Hepatocyte (in vitro differentiated cells): Measurements from ENCODE around the gene UVRAG. TPM values are rescaled to one million over a fixed set of nuclear protein-coding genes. Genes with fewer than 3 reads are reported as not detected.

Experiments used
- DNase-seq: peaks from one replicate; pipeline ENCODE4 v3.0.0-alpha.2; 2016; ENCODE audit warnings: low spot score
- H2AFZ ChIP-seq: fragments of 200-600 bp; sonication (generic); 2 replicates; pipeline ENCODE4 v1.6.0; 2016; ENCODE audit warnings: antibody characterized with exemption, mild to moderate bottlenecking
- H3K27ac ChIP-seq: fragments of 200-600 bp; sonication (generic); 2 replicates; pipeline ENCODE4 v1.5.1; 2016; ENCODE audit warnings: mild to moderate bottlenecking
- H3K27me3 ChIP-seq: fragments of 200-600 bp; sonication (generic); 2 replicates; pipeline ENCODE4 v1.6.1; 2016
- H3K36me3 ChIP-seq: fragments of 200-600 bp; sonication (generic); replicated peaks from 2 replicates; pipeline ENCODE4 v1.5.1; 2016; ENCODE audit warnings: low read depth; ENCODE audit not compliant: insufficient read depth
- H3K4me1 ChIP-seq: fragments of 200-600 bp; sonication (generic); 2 replicates; pipeline ENCODE4 v1.5.1; 2016; ENCODE audit warnings: mild to moderate bottlenecking, moderate library complexity; ENCODE audit not compliant: insufficient read depth
- H3K4me2 ChIP-seq: fragments of 200-600 bp; sonication (generic); 2 replicates; pipeline ENCODE4 v1.6.0; 2016
- H3K4me3 ChIP-seq: fragments of 200-600 bp; sonication (generic); 2 replicates; pipeline ENCODE4 v1.5.1; 2016; ENCODE audit warnings: mild to moderate bottlenecking
- H3K79me2 ChIP-seq: fragments of 200-600 bp; sonication (generic); 2 replicates; pipeline ENCODE4 v1.6.0; 2017; ENCODE audit warnings: mild to moderate bottlenecking
- H3K9me2 ChIP-seq: fragments of 200-600 bp; sonication (generic); replicated peaks from 2 replicates; pipeline ENCODE4 v1.6.0; 2017; ENCODE audit warnings: mild to moderate bottlenecking; ENCODE audit not compliant: insufficient read depth
- H3K9me3 ChIP-seq: fragments of 200-600 bp; sonication (generic); 2 replicates; pipeline ENCODE4 v1.5.1; 2016; ENCODE audit warnings: low read depth, mild to moderate bottlenecking
- H4K20me1 ChIP-seq: fragments of 200-600 bp; sonication (generic); 2 replicates; pipeline ENCODE4 v1.6.0; 2016; ENCODE audit warnings: mild to moderate bottlenecking; ENCODE audit not compliant: insufficient read depth, poor library complexity, severe bottlenecking
- CTCF ChIP-seq: fragments of 200-600 bp; sonication (generic); IDR thresholded peaks from 2 replicates; pipeline ENCODE4 v1.5.1; 2016; ENCODE audit warnings: antibody characterized with exemption, mild to moderate bottlenecking; ENCODE audit not compliant: poor library complexity
- EZH2 ChIP-seq: fragments of 200-600 bp; sonication (generic); IDR thresholded peaks from 2 replicates; pipeline ENCODE4 v1.6.1; 2016; ENCODE audit warnings: antibody characterized with exemption, mild to moderate bottlenecking, borderline replicate concordance
- EZH2phosphoT487 ChIP-seq: fragments of 200-600 bp; sonication (generic); IDR thresholded peaks from one replicate; pipeline ENCODE4 v1.6.1; 2018; ENCODE audit warnings: antibody characterized with exemption, mild to moderate bottlenecking, low read depth, moderate library complexity; ENCODE audit not compliant: unreplicated experiment, severe bottlenecking
- whole genome bisulfite sequencing: methylation state at CpG from one replicate; pipeline ENCODE4 v1.1.6; 2016; ENCODE audit warnings: low lambda C conversion rate; ENCODE audit errors: missing lambda C conversion rate; 5-methylcytosine and 5-hydroxymethylcytosine counted together
- polyA plus RNA-seq: library from polyadenylated mRNA; unstranded; fragments of >200 nt; fragmentation: Nextera tagmentation; extraction: Ambion mirVana; gene quantifications from 2 replicates; pipeline ENCODE4 v1.2.1, GENCODE V29; 2016
- total RNA-seq: library from RNA; depleted of rRNA; stranded (reverse); fragments of >200 nt; gene quantifications from 2 replicates; pipeline ENCODE4 v1.2.3, GENCODE V29; 2014

UVRAG gene
- total and polyA plus RNA-seq, 2 experiments from 2014 or later, result 15.3 to 36.5 TPM

- no peaks in the 10 kb centered on the region for H3K4me1 ChIP-seq
- H3K36me3 ChIP-seq, result no peaks in the 10 kb centered on the region
- H3K4me3 ChIP-seq, result no peak overlapping the region
- no peak for DNase-seq
- no peaks in the 10 kb centered on the region for H4K20me1 ChIP-seq
- peaks cover 12% of the 10 kb centered on the region for H3K79me2 ChIP-seq
- no peak overlapping the region for H3K4me2 ChIP-seq
- H2AFZ ChIP-seq, result no peak overlapping the region
- TF ChIP-seq CTCF (no peak), EZH2 (no peak), EZH2phosphoT487 (no peak)
- H3K9me3 ChIP-seq, result no peaks in the 10 kb centered on the region
- no peaks in the 10 kb centered on the region for H3K27me3 ChIP-seq
- H3K27ac ChIP-seq, result no peak overlapping the region
- no peaks in the 10 kb centered on the region for H3K9me2 ChIP-seq
- WGBS, result 99% methylated on average over 3 of the region's 3 CpGs
Observed at GRCh38 chr11:75888416-75888815, 73.4 kb downstream of the UVRAG start.

GRCh38 chr11:75891947-75892739, 77.1 kb downstream of the UVRAG start:
- 96% methylated on average over 6 of the region's 6 CpGs for WGBS

GRCh38 chr11:75893251-75893650, 78.2 kb downstream of the UVRAG start:
- Histone ChIP-seq H3K4me2 (no peak overlapping the region), H3K9me3 (no peaks in the 10 kb centered on the region), H3K36me3 (no peaks in the 10 kb centered on the region), H3K4me1 (no peaks in the 10 kb centered on the region), H3K79me2 (peaks cover 3% of the 10 kb centered on the region), H3K9me2 (no peaks in the 10 kb centered on the region), H3K27me3 (no peaks in the 10 kb centered on the region), H3K27ac (no peak overlapping the region), H2AFZ (no peak overlapping the region), H3K4me3 (no peak overlapping the region), H4K20me1 (no peaks in the 10 kb centered on the region)
- no peak for DNase-seq
- 94% methylated on average over 4 of the region's 4 CpGs for WGBS
- TF ChIP-seq EZH2 (no peak), CTCF (no peak), EZH2phosphoT487 (no peak)

More at GRCh38 chr11:75891947-75892739, 77.1 kb downstream of the UVRAG start:
- Histone ChIP-seq H3K79me2 (peaks cover 6% of the 10 kb centered on the region), H3K27me3 (no peaks in the 10 kb centered on the region), H2AFZ (no peak overlapping the region), H4K20me1 (no peaks in the 10 kb centered on the region), H3K4me2 (no peak overlapping the region), H3K9me3 (no peaks in the 10 kb centered on the region), H3K9me2 (no peaks in the 10 kb centered on the region), H3K4me3 (no peak overlapping the region), H3K4me1 (no peaks in the 10 kb centered on the region), H3K36me3 (no peaks in the 10 kb centered on the region), H3K27ac (no peak overlapping the region)
- no peak for TF ChIP-seq EZH2phosphoT487
- no peak for TF ChIP-seq EZH2
- TF ChIP-seq CTCF, result no peak
- DNase-seq, result no peak
